Mesenchymal stem cell (in vitro differentiated cells and primary cell): ENCODE data around the gene COX7A1.
"Not testable (repeated sequence)": the region's sequence is repeated elsewhere in the genome, so short reads cannot be mapped to it uniquely, and the experiment has no call there.

ENCODE experiments used
- DNase-seq: peaks from one replicate; pipeline ENCODE4 v3.0.0-alpha.2; 2013
- H2AFZ ChIP-seq: one replicate; pipeline ENCODE4 v1.6.1; 2013; ENCODE audit warnings: low read depth, mild to moderate bottlenecking, control low read depth, inconsistent platforms, low read length, moderate library complexity
- H2AK5ac ChIP-seq: 2 replicates; pipeline ENCODE4 v1.6.1; 2013; ENCODE audit warnings: low read length, moderate library complexity, mild to moderate bottlenecking, inconsistent platforms; ENCODE audit not compliant: severe bottlenecking
- H2BK120ac ChIP-seq: one replicate; pipeline ENCODE4 v1.6.1; 2013; ENCODE audit warnings: low read depth, mild to moderate bottlenecking, inconsistent platforms, low read length, moderate library complexity
- H2BK12ac ChIP-seq, 2 experiments: one replicate each; pipeline ENCODE4 v1.6.1; 2013; ENCODE audit warnings: inconsistent platforms in 2 of 2, low read length in 2 of 2, mild to moderate bottlenecking in 2 of 2, moderate library complexity in 2 of 2, control low read depth in 1 of 2
- H2BK15ac ChIP-seq: one replicate; pipeline ENCODE4 v1.6.1; 2013; ENCODE audit warnings: mild to moderate bottlenecking, low read depth, inconsistent platforms; ENCODE audit not compliant: poor library complexity, severe bottlenecking
- H2BK5ac ChIP-seq: 2 replicates; pipeline ENCODE4 v1.6.1; 2013; ENCODE audit warnings: low read depth, mild to moderate bottlenecking, low read length, control low read depth, inconsistent platforms; ENCODE audit not compliant: poor library complexity, severe bottlenecking
- H3K14ac ChIP-seq, 2 experiments: one replicate each; pipeline ENCODE4 v1.6.1; 2013; ENCODE audit warnings: inconsistent platforms in 2 of 2, low read length in 2 of 2, control low read depth in 1 of 2, mild to moderate bottlenecking in 1 of 2, moderate library complexity in 1 of 2
- H3K18ac ChIP-seq, 2 experiments: one replicate each; pipeline ENCODE4 v1.6.1; 2013; ENCODE audit warnings: inconsistent platforms in 2 of 2, low read length in 2 of 2, control low read depth in 1 of 2, low read depth in 1 of 2, mild to moderate bottlenecking in 1 of 2
- H3K23ac ChIP-seq, 2 experiments: one replicate each; pipeline ENCODE4 v1.6.1; 2013; ENCODE audit warnings: inconsistent platforms in 2 of 2, low read length in 2 of 2, mild to moderate bottlenecking in 2 of 2, moderate library complexity in 2 of 2, control low read depth in 1 of 2
- H3K27ac ChIP-seq: 2 replicates; pipeline ENCODE4 v1.5.1; 2013; ENCODE audit warnings: mild to moderate bottlenecking, moderate library complexity, low read length, control low read depth, inconsistent platforms; ENCODE audit not compliant: poor library complexity, severe bottlenecking
- H3K27me3 ChIP-seq, 2 experiments: 2 replicates each; pipeline versions ENCODE4 v1.6.1 to v1.7.0; 2013; ENCODE audit warnings: low read length in 2 of 2, mild to moderate bottlenecking in 2 of 2, moderate library complexity in 2 of 2, control low read depth in 1 of 2, inconsistent platforms in 1 of 2; ENCODE audit not compliant: control insufficient read depth in 1 of 2, insufficient read depth in 1 of 2
- H3K36me3 ChIP-seq, 2 experiments: 2 replicates each; pipeline versions ENCODE4 v1.6.1 to v1.7.0; 2013; ENCODE audit warnings: low read length in 2 of 2, control low read depth in 1 of 2, inconsistent platforms in 1 of 2, low read depth in 1 of 2, mild to moderate bottlenecking in 1 of 2; ENCODE audit not compliant: insufficient read depth in 2 of 2, control insufficient read depth in 1 of 2
- H3K4ac ChIP-seq, 2 experiments: one replicate each; pipeline ENCODE4 v1.6.1; 2013; ENCODE audit warnings: inconsistent platforms in 2 of 2, low read length in 2 of 2, mild to moderate bottlenecking in 2 of 2, moderate library complexity in 2 of 2, control low read depth in 1 of 2, low read depth in 1 of 2
- H3K4me1 ChIP-seq: 2 replicates; pipeline ENCODE4 v1.6.1; 2013; ENCODE audit warnings: low read depth, low read length, control low read depth; ENCODE audit not compliant: control insufficient read depth, insufficient read depth
- H3K4me2 ChIP-seq: 2 replicates; pipeline ENCODE4 v1.6.1; 2013; ENCODE audit warnings: low read length, mild to moderate bottlenecking, inconsistent platforms; ENCODE audit not compliant: poor library complexity, severe bottlenecking
- H3K4me3 ChIP-seq, 2 experiments: 2 replicates each; pipeline versions ENCODE4 v1.5.1 to v1.7.0; 2013; ENCODE audit warnings: low read length in 2 of 2, mild to moderate bottlenecking in 2 of 2, control low read depth in 1 of 2, low read depth in 1 of 2; ENCODE audit not compliant: insufficient read depth in 1 of 2
- H3K79me1 ChIP-seq: replicated peaks from 2 replicates; pipeline ENCODE4 v1.6.1; 2013; ENCODE audit warnings: mild to moderate bottlenecking, control low read depth, low read length, inconsistent platforms; ENCODE audit not compliant: poor library complexity, severe bottlenecking
- H3K9ac ChIP-seq: 2 replicates; pipeline ENCODE4 v1.7.0; 2013; ENCODE audit warnings: mild to moderate bottlenecking, low read length, moderate library complexity
- H3K9me3 ChIP-seq: 2 replicates; pipeline ENCODE4 v1.7.0; 2013; ENCODE audit warnings: mild to moderate bottlenecking, low read length; ENCODE audit not compliant: control insufficient read depth
- H4K8ac ChIP-seq: one replicate; pipeline ENCODE4 v1.6.1; 2013; ENCODE audit warnings: inconsistent platforms, mild to moderate bottlenecking, low read length, moderate library complexity
- H4K91ac ChIP-seq: one replicate; pipeline ENCODE4 v1.6.1; 2013; ENCODE audit warnings: mild to moderate bottlenecking, low read length, inconsistent platforms
- WGBS: methylation state at CpG from one replicate; pipeline ENCODE4 v1.1.7; 2013; ENCODE audit warnings: mixed read lengths; 5-methylcytosine and 5-hydroxymethylcytosine counted together

COX7A1 gene

GRCh38 chr19:36186722-36187121, 34.5 kb upstream of the COX7A1 start:
- H3K27me3 ChIP-seq, H4K8ac ChIP-seq, H2BK15ac ChIP-seq, H3K4me2 ChIP-seq, H3K9me3 ChIP-seq, H3K18ac ChIP-seq, H2BK120ac ChIP-seq, H3K79me1 ChIP-seq, H2BK12ac ChIP-seq, H3K4ac ChIP-seq, H3K4me1 ChIP-seq, H2AK5ac ChIP-seq, H4K91ac ChIP-seq, H3K4me3 ChIP-seq, H3K9ac ChIP-seq, DNase-seq, H2AFZ ChIP-seq, H3K14ac ChIP-seq, H2BK5ac ChIP-seq, H3K23ac ChIP-seq, H3K27ac ChIP-seq: not testable (repeated sequence)
- peaks cover 17 to 20% of the 10 kb centered on the region in 2 experiments for H3K36me3 ChIP-seq
- WGBS, result 90% methylated on average over 5 of the region's 5 CpGs

DNA sequence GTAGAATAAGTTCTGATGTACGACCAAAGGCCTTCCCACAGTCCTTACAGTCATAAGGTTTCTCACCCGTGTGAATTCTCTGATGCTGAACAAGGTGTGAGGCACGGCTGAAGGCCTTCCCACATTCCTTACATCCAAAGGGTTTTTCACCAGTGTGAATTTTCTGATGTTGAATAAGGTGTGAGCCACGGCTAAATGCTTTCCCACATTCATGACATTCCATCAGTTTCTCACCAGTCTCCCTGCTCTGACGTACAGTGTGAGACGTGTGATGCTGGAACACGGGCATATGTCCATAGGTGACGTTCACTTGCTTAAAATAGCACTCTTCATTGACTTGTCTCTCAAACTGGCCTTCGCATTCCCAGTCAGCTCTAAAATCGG, 31.0 kb upstream of the COX7A1 start:
- Histone ChIP-seq H2BK5ac (no peak overlapping the region), H3K23ac (no peak overlapping the region), H2AFZ (no peak overlapping the region), H3K4me1 (no peaks in the 10 kb centered on the region), H3K27me3 (no peaks in the 10 kb centered on the region), H3K4me2 (no peak overlapping the region), H3K14ac (no peak overlapping the region), H3K4me3 (no peak overlapping the region), H3K4ac (no peak overlapping the region), H4K8ac (no peak overlapping the region), H3K79me1 (no peaks in the 10 kb centered on the region), H3K9me3 (peaks cover 9% of the 10 kb centered on the region), H2AK5ac (no peak overlapping the region), H3K18ac (no peak overlapping the region), H4K91ac (no peak overlapping the region), H2BK12ac (no peak overlapping the region), H2BK15ac (no peak overlapping the region), H3K36me3 (peaks cover 15 to 16% of the 10 kb centered on the region in 2 experiments), H3K9ac (no peak overlapping the region), H2BK120ac (no peak overlapping the region), H3K27ac (peak overlapping the region; percentile 38)
- DNase-seq, result no peak
- 80% methylated on average over 10 of the region's 10 CpGs for WGBS

GRCh38 chr19:36182612-36183244, 30.5 kb upstream of the COX7A1 start:
- Histone ChIP-seq H2BK15ac (no peak overlapping the region), H3K14ac (no peak overlapping the region), H3K18ac (no peak overlapping the region), H2BK120ac (no peak overlapping the region), H3K4me2 (no peak overlapping the region), H3K4me1 (no peaks in the 10 kb centered on the region), H3K4me3 (no peak overlapping the region), H3K27ac (peak overlapping the region; percentile 43), H3K27me3 (no peaks in the 10 kb centered on the region), H3K9me3 (peaks cover 9% of the 10 kb centered on the region), H4K8ac (no peak overlapping the region), H2BK12ac (no peak overlapping the region), H3K79me1 (no peaks in the 10 kb centered on the region), H2AFZ (no peak overlapping the region), H3K4ac (no peak overlapping the region), H3K23ac (no peak overlapping the region), H3K36me3 (peaks cover 12 to 16% of the 10 kb centered on the region in 2 experiments), H3K9ac (no peak overlapping the region), H2BK5ac (no peak overlapping the region), H4K91ac (no peak overlapping the region), H2AK5ac (no peak overlapping the region)
- 75% methylated on average over 15 of the region's 17 CpGs for WGBS
- no peak for DNase-seq

- H2BK120ac ChIP-seq, H3K23ac ChIP-seq, H2AFZ ChIP-seq, H3K9me3 ChIP-seq, H3K27ac ChIP-seq, H3K4ac ChIP-seq, H3K18ac ChIP-seq, H4K91ac ChIP-seq, H3K9ac ChIP-seq, H2BK5ac ChIP-seq, H3K4me2 ChIP-seq, H3K4me1 ChIP-seq, H4K8ac ChIP-seq, H3K14ac ChIP-seq, H2BK12ac ChIP-seq, DNase-seq, H3K79me1 ChIP-seq, H2AK5ac ChIP-seq, H3K4me3 ChIP-seq, H2BK15ac ChIP-seq, H3K27me3 ChIP-seq: not testable (repeated sequence)
- 100% methylated on average over 1 of the region's 2 CpGs for WGBS
- H3K36me3 ChIP-seq, result peaks cover 10 to 16% of the 10 kb centered on the region in 2 experiments
Measured at GRCh38 chr19:36179077-36179476, 26.8 kb upstream of the COX7A1 start.
